Anterior cingulate cortex (tissue), 58 donors: ENCODE data around the gene CDC25B.
"Not testable (repeated sequence)": the region's sequence is repeated elsewhere in the genome, so short reads cannot be mapped to it uniquely, and the experiment has no call there.

Source experiments
- DNase-seq, 58 donors: peaks; one replicate each; lab custom pipeline; 2025; lab: John Stamatoyannopoulos, UW

CDC25B gene

DNA sequence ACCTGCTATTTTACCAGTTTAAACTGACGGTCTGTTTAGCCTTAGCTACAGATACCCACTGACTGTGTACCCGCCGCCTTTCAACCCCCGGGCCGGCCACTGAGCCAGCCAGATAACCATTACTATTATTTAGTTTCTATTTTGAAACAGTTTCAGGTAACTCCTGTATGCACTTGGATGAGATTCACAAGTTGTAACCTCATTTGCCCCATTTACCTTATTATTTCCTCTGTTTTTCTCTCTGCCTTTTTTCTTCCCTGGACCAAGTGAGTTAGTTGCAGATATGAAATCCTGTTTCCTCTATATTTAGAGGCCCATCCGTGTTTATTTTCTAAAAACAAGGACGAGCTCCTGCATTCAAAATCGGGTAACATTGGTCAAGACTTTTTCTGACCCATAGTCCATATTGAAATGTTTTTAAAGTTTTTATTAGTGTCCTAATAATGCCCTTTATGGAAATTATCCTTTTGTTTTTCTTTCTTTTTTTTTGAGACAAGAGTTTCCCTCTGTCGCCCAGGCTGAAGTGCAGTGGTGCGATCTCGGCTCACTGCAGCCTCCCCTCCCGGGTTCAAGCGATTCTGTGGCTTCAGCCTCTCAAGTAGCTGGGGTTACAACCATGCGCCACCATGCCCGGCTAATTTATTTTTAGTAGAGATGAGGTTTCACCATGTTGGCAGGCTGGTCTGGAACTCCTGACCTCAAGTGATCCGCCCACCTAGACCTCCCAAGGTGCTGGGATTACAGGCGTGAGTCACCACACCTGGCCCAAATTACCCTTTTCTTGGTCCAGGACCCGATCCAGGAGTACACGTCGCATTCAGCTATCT is 25.0 kb downstream of the CDC25B start:
- DNase-seq: no peak

DNA sequence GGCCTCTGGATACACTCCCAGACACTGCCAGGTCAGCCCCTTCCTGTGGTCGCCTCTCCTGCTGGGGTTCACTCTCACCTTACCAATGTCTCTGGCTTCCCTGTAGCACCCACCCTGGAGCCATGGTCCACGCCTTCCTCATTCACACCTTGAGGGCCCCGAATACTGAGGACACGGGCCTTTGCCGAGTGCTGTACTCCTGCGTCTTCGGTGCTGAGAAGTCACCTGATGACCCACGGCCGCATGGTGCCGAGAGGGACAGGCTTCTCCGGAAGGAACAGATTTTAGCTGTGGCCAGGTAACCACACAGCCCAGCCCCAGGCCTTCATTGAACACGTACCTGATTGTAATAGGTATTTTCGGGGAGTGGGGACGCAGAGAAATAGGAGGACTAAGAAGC is 25.9 kb downstream of the CDC25B start:
- no peak for DNase-seq

DNA sequence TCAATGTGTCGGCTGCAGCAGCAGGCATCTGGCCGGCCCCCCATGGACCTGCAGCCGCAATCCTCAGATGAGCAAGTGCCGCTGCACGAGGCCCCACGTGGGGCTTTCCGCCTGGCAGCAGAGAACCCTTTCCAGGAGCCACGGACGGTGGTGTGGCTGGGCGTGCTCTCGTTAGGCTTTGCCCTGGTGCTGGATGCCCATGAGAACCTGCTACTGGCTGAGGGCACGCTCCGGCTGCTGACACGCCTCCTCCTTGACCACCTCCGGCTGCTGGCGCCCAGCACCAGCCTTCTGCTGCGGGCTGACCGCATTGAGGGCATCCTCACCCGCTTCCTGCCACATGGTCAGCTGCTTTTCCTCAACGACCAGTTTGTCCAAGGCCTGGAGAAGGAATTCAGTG is 27.8 kb downstream of the CDC25B start:
- no peak for DNase-seq

DNA sequence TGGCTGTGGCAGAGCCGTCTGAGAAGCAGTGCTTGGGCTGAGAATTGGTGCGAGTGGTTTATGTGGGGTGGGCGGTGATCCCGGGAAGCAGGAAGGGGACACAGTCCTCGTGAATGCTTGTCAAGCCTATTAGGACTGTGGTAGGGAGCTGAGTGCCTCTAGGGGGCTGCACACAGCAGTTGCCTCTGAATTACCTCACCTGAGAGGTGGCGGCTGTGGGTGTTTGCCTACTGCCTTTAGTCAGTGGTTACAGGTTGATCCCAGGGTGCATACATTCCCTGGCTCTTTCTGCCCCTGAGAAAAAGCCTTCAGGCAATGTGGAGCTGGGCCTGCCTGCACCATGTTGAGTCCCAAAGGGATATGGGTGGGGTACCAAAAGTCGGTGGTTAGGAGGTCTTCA is 29.4 kb downstream of the CDC25B start:
- DNase-seq: no peak

GRCh38 chr20:3826420-3826819 is 30.3 kb downstream of the CDC25B start:
- DNase-seq: no peak

- DNase-seq: no peak
Measured at GRCh38 chr20:3828798-3829197, 32.7 kb downstream of the CDC25B start.

DNA sequence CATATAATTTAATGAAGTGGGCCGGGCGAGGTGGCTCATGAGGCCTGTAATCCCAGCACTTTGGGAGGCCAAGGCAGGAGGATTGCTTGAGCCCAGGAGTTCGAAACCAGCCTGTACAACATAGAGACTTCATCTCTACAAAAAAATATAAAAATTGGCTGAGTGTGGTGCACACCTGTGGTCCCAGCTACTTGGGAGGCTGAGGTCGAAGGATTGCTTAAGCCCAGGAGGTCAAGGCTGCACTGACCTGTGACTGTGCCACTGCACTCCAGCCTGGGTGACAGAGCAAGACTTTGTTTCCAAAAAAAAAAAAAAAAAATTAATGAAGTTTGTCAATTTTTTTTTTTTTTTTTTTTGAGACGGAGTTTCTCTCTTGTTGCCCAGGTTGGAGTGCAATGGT is 33.8 kb downstream of the CDC25B start:
- not testable (repeated sequence) for DNase-seq

DNA sequence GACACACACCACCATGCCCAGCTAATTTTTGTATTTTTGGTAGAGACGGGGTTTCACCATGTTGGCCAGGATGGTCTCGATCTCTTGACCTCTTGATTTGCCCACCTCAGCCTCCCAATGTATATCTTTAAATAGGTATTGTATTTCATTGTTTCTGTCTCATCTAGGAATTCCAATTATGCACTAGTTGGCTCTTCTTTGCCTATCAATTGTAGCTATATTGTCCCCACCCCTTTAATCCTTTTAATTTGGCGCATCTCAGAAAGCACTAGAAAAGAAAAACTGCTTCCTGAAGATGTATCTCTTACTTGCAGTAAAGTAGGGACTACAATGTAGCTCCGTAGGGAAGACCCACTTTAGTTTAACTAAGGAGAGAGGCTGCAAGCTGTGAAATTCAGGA is 40.0 kb downstream of the CDC25B start:
- no peak for DNase-seq

DNA sequence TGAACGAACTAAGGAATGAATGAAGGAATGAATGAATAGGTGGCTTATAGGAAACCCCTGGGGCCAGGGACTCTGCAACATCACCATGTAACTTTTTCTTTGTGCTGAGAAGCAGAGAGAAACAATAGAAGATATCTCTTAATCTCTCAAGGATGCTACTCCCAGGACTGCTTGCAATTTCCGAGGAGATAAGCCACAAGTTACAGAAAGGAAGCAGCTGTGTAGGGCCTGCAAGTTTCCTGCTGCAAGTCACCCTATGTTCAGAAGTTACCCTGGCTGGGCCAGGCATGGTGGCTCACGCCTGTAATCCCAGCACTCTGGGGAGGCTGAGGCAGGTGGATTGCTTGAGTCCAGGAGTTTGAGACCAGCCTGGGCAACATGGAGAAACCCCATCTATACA is 43.2 kb downstream of the CDC25B start:
- DNase-seq: no peak

DNA sequence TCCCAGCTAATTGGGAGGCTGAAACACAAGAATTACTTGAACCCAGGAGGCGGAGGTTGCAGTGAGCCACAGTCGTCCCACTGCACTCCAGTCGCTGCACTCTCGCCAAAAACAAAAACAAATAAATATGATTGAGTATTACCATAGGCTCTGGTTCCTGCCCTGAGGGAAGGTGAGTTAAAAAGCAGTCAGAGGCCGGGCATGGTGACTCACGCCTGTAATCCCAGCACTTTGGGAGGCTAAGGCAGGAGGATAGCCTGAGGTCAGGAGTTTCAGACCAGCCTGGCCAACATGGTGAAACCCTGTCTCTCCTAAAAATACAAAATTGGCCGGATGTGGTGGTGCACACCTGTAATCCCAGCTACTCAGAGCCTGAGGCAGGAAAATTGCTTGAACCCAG is 44.1 kb downstream of the CDC25B start:
- not testable (repeated sequence) for DNase-seq

DNA sequence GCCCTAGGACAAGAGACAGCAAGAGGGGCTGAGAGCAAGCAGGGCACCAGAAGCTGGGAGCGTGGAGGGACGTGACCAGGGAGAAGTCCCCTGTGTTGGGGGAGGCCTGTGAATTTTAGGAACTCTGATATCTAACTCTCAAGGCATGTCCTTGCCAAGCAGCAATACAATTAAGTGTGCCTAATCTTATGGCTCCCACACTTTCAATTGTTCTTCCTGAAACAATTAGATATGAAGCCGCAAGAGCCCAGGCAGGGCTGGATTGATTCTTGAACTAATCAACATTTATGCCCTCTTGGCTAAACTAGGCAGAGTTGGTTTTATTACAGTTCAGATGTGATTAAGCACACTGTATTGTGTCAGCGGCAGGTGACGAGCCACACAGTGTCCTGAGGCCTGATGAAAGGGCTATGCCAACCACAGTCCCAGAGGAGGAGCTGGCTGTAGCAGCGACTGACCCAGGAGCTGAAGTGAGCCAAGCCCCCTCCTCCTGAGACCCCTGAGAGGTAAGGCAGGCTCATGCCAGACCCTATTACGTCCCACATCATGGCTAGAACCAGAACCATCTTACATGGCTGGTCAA is 46.3 kb downstream of the CDC25B start:
- DNase-seq: no peak

DNA sequence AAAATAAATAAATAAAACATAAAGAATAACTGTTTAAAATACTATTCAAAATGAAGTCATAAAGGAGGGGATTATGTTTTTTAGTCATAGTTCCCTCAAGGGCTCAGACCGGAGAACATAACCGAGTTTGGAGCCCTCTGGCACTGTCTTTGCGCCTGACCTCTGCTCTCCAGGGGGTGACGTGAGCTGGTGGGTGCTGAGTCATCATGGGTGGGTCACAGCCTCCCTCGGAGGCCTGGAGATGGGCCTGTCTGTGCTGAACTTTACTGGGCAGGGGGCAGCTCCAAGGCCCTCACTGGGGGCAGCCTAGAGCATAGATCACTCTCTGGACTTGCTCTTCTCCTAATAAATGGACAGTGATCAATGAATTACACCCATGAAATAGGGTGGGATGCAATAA is 47.4 kb downstream of the CDC25B start:
- no peak for DNase-seq

- not testable (repeated sequence) for DNase-seq
Measured at GRCh38 chr20:3843990-3844619, 48.0 kb downstream of the CDC25B start.

DNA sequence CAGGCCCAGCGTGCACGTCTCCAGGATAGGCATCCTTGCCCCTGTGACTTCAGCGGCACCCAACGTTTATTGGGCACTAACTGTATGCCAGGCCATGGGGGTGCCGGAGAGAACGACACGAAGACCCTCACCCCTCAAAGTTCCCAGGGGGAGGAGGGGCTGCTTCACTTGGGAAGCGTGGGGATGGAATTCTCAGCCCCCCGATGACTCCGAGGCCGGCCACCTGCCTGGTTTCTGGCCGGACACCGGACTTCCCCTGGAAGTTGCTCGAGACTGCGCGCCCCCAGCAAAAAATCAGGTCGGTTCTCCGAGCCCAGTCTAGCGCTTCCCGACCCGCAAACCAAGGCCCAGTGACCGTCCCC is 50.2 kb downstream of the CDC25B start:
- peak in 6 of 58 donors; percentile 34 to 77 (median 46) for DNase-seq

GRCh38 chr20:3846740-3847428 is 50.8 kb downstream of the CDC25B start, which contains the start of gene MAVS:
Gene MAVS (plus strand): TSS chr20:3846834. CDS start chr20:3854625, 7,791 bp downstream.
- peak in 57 of 58 donors; percentile 39 to 92 (median 83) for DNase-seq

GRCh38 chr20:3847429-3847940 is 51.4 kb downstream of the CDC25B start:
- peak in 3 of 58 donors; percentile 24 to 43 (median 33) for DNase-seq

DNA sequence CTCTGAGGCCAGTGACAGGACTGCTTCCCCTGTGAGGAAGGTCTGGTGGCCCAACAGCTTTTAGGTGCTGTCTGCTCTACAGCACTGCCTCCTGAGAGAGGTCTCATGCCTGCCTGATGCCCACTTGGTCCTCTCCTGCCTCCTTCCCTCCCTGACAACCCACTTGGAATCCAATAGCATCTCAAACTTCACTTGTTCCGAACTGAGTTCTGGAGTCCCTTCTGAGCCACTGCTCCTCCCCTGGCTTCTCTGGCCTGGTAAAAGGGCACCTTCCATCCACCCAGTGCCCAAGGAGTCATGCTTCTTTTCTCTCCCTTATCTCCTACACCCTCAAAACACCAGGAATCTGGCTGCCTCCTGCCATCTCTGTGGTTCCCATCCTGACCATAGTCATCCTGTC is 52.5 kb downstream of the CDC25B start:
- DNase-seq: no peak

DNA sequence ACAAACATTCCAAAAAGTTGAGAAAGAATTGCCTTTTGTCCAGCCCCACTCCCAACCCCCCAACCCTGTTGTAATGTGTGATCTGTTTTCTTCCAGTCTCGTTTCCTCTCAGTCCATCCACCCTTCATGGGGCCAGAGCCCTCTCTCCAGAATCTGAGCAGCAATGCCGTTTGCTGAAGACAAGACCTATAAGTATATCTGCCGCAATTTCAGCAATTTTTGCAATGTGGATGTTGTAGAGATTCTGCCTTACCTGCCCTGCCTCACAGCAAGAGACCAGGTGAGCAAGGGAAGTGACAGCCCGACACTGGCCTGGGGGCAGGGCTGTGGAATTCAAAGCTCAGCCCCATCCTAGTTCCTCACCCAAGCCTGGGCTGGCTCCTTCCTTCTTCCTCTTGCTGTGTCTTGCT is 58.4 kb downstream of the CDC25B start:
- DNase-seq: no peak
